ENCODE results near the gene ALDH1A2. TPM values are rescaled to one million over a fixed set of nuclear protein-coding genes. Genes with fewer than 3 reads are reported as not detected.
A peak's percentile ranks its signal among the peaks of the same experiment; 100 is the strongest.
"Not testable (repeated sequence)": the region's sequence is repeated elsewhere in the genome, so short reads cannot be mapped to it uniquely, and the experiment has no call there.

ALDH1A2 gene
- total RNA-seq, 1 donor from 2014 or later = 2.9 TPM

GRCh38 chr15:58002338-58003126, 63.0 kb downstream of the ALDH1A2 start:
- DNase-seq (ENCODE audit: low read depth) = no peak

- DNase-seq (ENCODE audit: low read depth) = not testable (repeated sequence)
These were observed 65.8 kb downstream of the ALDH1A2 start for GRCh38 chr15:57999699-58000098.

- DNase-seq (ENCODE audit: low read depth) = no peak
These were observed 69.0 kb downstream of the ALDH1A2 start for GRCh38 chr15:57996561-57996960.

GRCh38 chr15:57994221-57995049, 71.1 kb downstream of the ALDH1A2 start:
- no peak for DNase-seq (ENCODE audit: low read depth)

- no peak for DNase-seq (ENCODE audit: low read depth)
These were observed 71.9 kb downstream of the ALDH1A2 start for GRCh38 chr15:57993409-57994145.

- no peak for DNase-seq (ENCODE audit: low read depth)
These were observed 72.7 kb downstream of the ALDH1A2 start for GRCh38 chr15:57992761-57993355.

- DNase-seq (ENCODE audit: low read depth) = no peak
These were observed 92.0 kb downstream of the ALDH1A2 start for GRCh38 chr15:57973534-57973933.

- DNase-seq (ENCODE audit: low read depth) = peak; percentile 45
These were observed 92.6 kb downstream of the ALDH1A2 start for GRCh38 chr15:57972864-57973263.

- no peak for DNase-seq (ENCODE audit: low read depth)
These were observed 95.5 kb downstream of the ALDH1A2 start for GRCh38 chr15:57969996-57970395.

GRCh38 chr15:57969355-57969754, 96.2 kb downstream of the ALDH1A2 start:
- DNase-seq (ENCODE audit: low read depth) = no peak

- DNase-seq (ENCODE audit: low read depth) = no peak
These were observed 102.6 kb downstream of the ALDH1A2 start for GRCh38 chr15:57962887-57963286.

GRCh38 chr15:57961919-57962318, 103.6 kb downstream of the ALDH1A2 start:
- DNase-seq (ENCODE audit: low read depth) = no peak

GRCh38 chr15:57957113-57957512, 108.4 kb downstream of the ALDH1A2 start:
- no peak for DNase-seq (ENCODE audit: low read depth)

- no peak for DNase-seq (ENCODE audit: low read depth)
These were observed 111.6 kb downstream of the ALDH1A2 start for GRCh38 chr15:57953874-57954273.

- no peak for DNase-seq (ENCODE audit: low read depth)
These were observed 114.1 kb downstream of the ALDH1A2 start for GRCh38 chr15:57951328-57951932.

GRCh38 chr15:57950381-57950946, 115.0 kb downstream of the ALDH1A2 start:
- DNase-seq (ENCODE audit: low read depth) = no peak

GRCh38 chr15:57949374-57949943, 116.1 kb downstream of the ALDH1A2 start:
- DNase-seq (ENCODE audit: low read depth) = no peak

- DNase-seq (ENCODE audit: low read depth) = no peak
These were observed 116.9 kb downstream of the ALDH1A2 start for GRCh38 chr15:57948351-57949289.

GRCh38 chr15:57947781-57948180, 117.7 kb downstream of the ALDH1A2 start:
- DNase-seq (ENCODE audit: low read depth) = no peak
